HEK293 (cell line): ENCODE measurements around the gene NAT14.

Experiments used
- PRDM10 ChIP-seq: fragments of 450-650 bp; formaldehyde crosslinking; IDR thresholded peaks from 2 replicates; pipeline ENCODE4 v1.5.1; 2016; ENCODE audit warnings: missing biosample characterization, missing genetic modification characterization
- REST ChIP-seq: fragments of 450-650 bp; formaldehyde crosslinking; IDR thresholded peaks from 2 replicates; pipeline ENCODE4 v1.5.1; 2016; ENCODE audit warnings: missing biosample characterization, missing genetic modification characterization
- SP2 ChIP-seq: fragments of 450-650 bp; formaldehyde crosslinking; IDR thresholded peaks from 2 replicates; pipeline ENCODE4 v1.5.1; 2016; ENCODE audit warnings: missing biosample characterization, missing genetic modification characterization
- SP3 ChIP-seq: fragments of 450-650 bp; formaldehyde crosslinking; IDR thresholded peaks from 2 replicates; pipeline ENCODE4 v1.5.1; 2016; ENCODE audit warnings: missing biosample characterization, missing genetic modification characterization
- ZFP37 ChIP-seq: fragments of 450-650 bp; formaldehyde crosslinking; IDR thresholded peaks from 2 replicates; pipeline ENCODE4 v1.5.1; 2016; ENCODE audit warnings: missing biosample characterization, missing genetic modification characterization
- ZNF157 ChIP-seq: fragments of 450-650 bp; formaldehyde crosslinking; IDR thresholded peaks from 2 replicates; pipeline ENCODE4 v1.5.1; 2016; ENCODE audit warnings: missing biosample characterization, missing genetic modification characterization
- ZNF175 ChIP-seq: fragments of 450-650 bp; formaldehyde crosslinking; IDR thresholded peaks from 2 replicates; pipeline ENCODE4 v1.5.1; 2016; ENCODE audit warnings: missing biosample characterization, missing genetic modification characterization
- ZNF239 ChIP-seq: fragments of 450-650 bp; formaldehyde crosslinking; IDR thresholded peaks from 2 replicates; pipeline ENCODE4 v1.5.1; 2016; ENCODE audit warnings: missing biosample characterization, missing genetic modification characterization
- ZNF335 ChIP-seq: fragments of 450-650 bp; formaldehyde crosslinking; conservative IDR thresholded peaks from 2 replicates; pipeline ENCODE4 v1.5.1; 2016; ENCODE audit warnings: missing biosample characterization, missing genetic modification characterization
- ZNF398 ChIP-seq: fragments of 450-650 bp; formaldehyde crosslinking; IDR thresholded peaks from 2 replicates; pipeline ENCODE4 v1.5.1; 2017; ENCODE audit warnings: missing biosample characterization, missing genetic modification characterization
- ZNF423 ChIP-seq: fragments of 450-650 bp; formaldehyde crosslinking; IDR thresholded peaks from 2 replicates; pipeline ENCODE4 v1.5.1; 2016; ENCODE audit warnings: missing biosample characterization, missing genetic modification characterization
- ZNF433 ChIP-seq: fragments of 450-650 bp; formaldehyde crosslinking; IDR thresholded peaks from 2 replicates; pipeline ENCODE4 v1.5.1; 2016; ENCODE audit warnings: missing biosample characterization, missing genetic modification characterization, low read depth
- ZNF600 ChIP-seq: fragments of 450-650 bp; formaldehyde crosslinking; IDR thresholded peaks from 2 replicates; pipeline ENCODE4 v1.5.1; 2016; ENCODE audit warnings: missing biosample characterization, missing genetic modification characterization
- ZNF623 ChIP-seq: fragments of 450-650 bp; formaldehyde crosslinking; IDR thresholded peaks from 2 replicates; pipeline ENCODE4 v1.5.1; 2016; ENCODE audit warnings: missing biosample characterization, missing genetic modification characterization
- ZNF777 ChIP-seq: fragments of 450-650 bp; formaldehyde crosslinking; IDR thresholded peaks from 2 replicates; pipeline ENCODE4 v1.5.1; 2017; ENCODE audit warnings: missing biosample characterization, missing genetic modification characterization, borderline replicate concordance
- TF ChIP-seq, protein P1 (sequence below): fragments of 450-650 bp; formaldehyde crosslinking; IDR thresholded peaks from 2 replicates; pipeline ENCODE4 v1.5.1; 2017; ENCODE audit warnings: missing biosample characterization, missing genetic modification characterization
- TF ChIP-seq, protein P2 (sequence below): fragments of 450-650 bp; formaldehyde crosslinking; IDR thresholded peaks from 2 replicates; pipeline ENCODE4 v1.5.1; 2016; ENCODE audit warnings: missing biosample characterization, missing genetic modification characterization
- TF ChIP-seq, protein P3 (sequence below): fragments of 450-650 bp; formaldehyde crosslinking; IDR thresholded peaks from 2 replicates; pipeline ENCODE4 v1.5.1; 2016; ENCODE audit warnings: missing biosample characterization, missing genetic modification characterization
- TF ChIP-seq, protein P4 (sequence below): fragments of 450-650 bp; formaldehyde crosslinking; IDR thresholded peaks from 2 replicates; pipeline ENCODE4 v1.5.1; 2016; ENCODE audit warnings: missing biosample characterization, missing genetic modification characterization

NAT14 gene

DNA sequence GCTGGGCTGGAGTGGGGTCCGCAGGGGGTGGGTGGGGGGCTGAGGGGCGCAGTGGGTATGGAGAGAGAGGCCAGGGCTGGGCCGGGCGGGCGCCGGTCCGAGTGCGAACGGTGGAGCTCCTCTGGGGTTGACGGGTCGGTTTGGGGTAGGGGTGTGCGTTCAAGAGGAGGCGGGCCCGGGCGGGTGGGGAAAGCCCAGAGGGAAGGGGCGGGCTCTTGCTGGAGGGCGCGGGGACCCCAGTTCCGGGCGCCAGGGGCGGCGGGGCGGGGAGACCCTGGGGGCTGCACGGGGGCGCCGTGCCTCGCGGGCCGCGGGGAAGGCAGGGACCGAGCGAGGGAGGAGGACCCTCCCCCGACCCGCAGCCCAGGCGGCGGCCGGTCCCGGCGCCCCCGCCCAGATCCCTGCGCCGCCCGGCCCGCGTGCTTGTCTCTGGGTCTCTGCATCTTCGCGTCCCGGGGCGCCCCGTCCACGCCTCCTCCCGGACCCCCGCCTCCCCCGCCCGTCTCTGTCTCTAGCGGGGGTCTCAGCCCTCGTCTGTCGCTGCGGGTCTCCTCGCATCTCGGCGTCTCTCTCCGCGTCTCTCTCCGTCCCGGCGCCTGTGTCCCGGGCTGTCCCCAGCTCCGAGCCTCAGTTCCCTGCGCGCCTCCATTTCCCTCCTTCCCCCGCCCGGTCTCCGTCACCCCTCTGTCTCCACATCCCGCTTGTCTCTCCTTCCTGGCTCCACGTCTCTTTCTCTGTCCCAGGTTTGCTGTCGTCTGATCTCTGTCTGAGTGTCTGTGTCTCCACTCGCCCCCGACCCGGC lies 33.6 kb upstream of the NAT14 start (continued):
- TF ChIP-seq ZNF433 (tag by site-specific recombination), result no peak
- no peak for TF ChIP-seq ZNF239 (tag by site-specific recombination)
- TF ChIP-seq, protein P1, sequence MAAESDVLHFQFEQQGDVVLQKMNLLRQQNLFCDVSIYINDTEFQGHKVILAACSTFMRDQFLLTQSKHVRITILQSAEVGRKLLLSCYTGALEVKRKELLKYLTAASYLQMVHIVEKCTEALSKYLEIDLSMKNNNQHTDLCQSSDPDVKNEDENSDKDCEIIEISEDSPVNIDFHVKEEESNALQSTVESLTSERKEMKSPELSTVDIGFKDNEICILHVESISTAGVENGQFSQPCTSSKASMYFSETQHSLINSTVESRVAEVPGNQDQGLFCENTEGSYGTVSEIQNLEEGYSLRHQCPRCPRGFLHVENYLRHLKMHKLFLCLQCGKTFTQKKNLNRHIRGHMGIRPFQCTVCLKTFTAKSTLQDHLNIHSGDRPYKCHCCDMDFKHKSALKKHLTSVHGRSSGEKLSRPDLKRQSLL (tag by site-specific recombination), result 0 out of 2 replicates have a peak, but pooled peaks have one; percentile 16
- TF ChIP-seq, protein P2, sequence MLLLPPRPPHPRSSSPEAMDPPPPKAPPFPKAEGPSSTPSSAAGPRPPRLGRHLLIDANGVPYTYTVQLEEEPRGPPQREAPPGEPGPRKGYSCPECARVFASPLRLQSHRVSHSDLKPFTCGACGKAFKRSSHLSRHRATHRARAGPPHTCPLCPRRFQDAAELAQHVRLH (tag by site-specific recombination), result no peak
- TF ChIP-seq ZNF175 (tag by site-specific recombination), result no peak
- peak; percentile 86 for TF ChIP-seq ZNF335 (tag by site-specific recombination)
- no peak for TF ChIP-seq ZFP37 (tag by site-specific recombination)
- no peak for TF ChIP-seq REST (tag by site-specific recombination)
- TF ChIP-seq SP3, result peak; percentile 20; the same call in 1 of the 2 replicates
- TF ChIP-seq SP2 (tag by site-specific recombination), result 0 out of 2 replicates have a peak, but pooled peaks have one; percentile 17
- no peak for TF ChIP-seq ZNF600 (tag by site-specific recombination)
- TF ChIP-seq, protein P3, sequence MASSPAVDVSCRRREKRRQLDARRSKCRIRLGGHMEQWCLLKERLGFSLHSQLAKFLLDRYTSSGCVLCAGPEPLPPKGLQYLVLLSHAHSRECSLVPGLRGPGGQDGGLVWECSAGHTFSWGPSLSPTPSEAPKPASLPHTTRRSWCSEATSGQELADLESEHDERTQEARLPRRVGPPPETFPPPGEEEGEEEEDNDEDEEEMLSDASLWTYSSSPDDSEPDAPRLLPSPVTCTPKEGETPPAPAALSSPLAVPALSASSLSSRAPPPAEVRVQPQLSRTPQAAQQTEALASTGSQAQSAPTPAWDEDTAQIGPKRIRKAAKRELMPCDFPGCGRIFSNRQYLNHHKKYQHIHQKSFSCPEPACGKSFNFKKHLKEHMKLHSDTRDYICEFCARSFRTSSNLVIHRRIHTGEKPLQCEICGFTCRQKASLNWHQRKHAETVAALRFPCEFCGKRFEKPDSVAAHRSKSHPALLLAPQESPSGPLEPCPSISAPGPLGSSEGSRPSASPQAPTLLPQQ (tag by site-specific recombination), result no peak; the same call in 1 of the 2 replicates
- no peak; the same call in none of the 2 replicates for TF ChIP-seq ZNF398 (tag by site-specific recombination)
- TF ChIP-seq ZNF777 (tag by site-specific recombination), result peak; percentile 57
- peak; percentile 57; the same call in 1 of the 2 replicates for TF ChIP-seq PRDM10 (tag by site-specific recombination)
- TF ChIP-seq ZNF623 (tag by site-specific recombination), result no peak
- no peak for TF ChIP-seq ZNF423 (tag by site-specific recombination)
- TF ChIP-seq, protein P4, sequence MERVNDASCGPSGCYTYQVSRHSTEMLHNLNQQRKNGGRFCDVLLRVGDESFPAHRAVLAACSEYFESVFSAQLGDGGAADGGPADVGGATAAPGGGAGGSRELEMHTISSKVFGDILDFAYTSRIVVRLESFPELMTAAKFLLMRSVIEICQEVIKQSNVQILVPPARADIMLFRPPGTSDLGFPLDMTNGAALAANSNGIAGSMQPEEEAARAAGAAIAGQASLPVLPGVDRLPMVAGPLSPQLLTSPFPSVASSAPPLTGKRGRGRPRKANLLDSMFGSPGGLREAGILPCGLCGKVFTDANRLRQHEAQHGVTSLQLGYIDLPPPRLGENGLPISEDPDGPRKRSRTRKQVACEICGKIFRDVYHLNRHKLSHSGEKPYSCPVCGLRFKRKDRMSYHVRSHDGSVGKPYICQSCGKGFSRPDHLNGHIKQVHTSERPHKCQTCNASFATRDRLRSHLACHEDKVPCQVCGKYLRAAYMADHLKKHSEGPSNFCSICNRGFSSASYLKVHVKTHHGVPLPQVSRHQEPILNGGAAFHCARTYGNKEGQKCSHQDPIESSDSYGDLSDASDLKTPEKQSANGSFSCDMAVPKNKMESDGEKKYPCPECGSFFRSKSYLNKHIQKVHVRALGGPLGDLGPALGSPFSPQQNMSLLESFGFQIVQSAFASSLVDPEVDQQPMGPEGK, result 0 out of 2 replicates have a peak, but pooled peaks have one; percentile 52
- TF ChIP-seq ZNF157 (tag by site-specific recombination), result no peak
